HG03565 (cell line): ENCODE results near the gene DHX34.
"Not testable (repeated sequence)": the region's sequence is repeated elsewhere in the genome, so short reads cannot be mapped to it uniquely, and the experiment has no call there.

Experiments
- ATAC-seq: cut with Tn5 transposase; IDR thresholded peaks from one replicate; pipeline ENCODE4 v1.9.1; 2021; ENCODE audit warnings: mild to moderate bottlenecking, moderate library complexity; ENCODE audit not compliant: unreplicated experiment

Gene DHX34

GRCh38 chr19:47363758-47364531, 14.8 kb downstream of the DHX34 start:
- no peak for ATAC-seq

- ATAC-seq, result not testable (repeated sequence)
Observed at GRCh38 chr19:47365455-47365854, 16.3 kb downstream of the DHX34 start.

GRCh38 chr19:47370045-47370611, 21.0 kb downstream of the DHX34 start:
- no peak for ATAC-seq

- no peak for ATAC-seq
Observed at GRCh38 chr19:47371261-47371660, 22.1 kb downstream of the DHX34 start.

GRCh38 chr19:47372603-47373002, 23.5 kb downstream of the DHX34 start:
- ATAC-seq, result no peak

- ATAC-seq, result no peak
Observed at GRCh38 chr19:47373246-47374240, 24.4 kb downstream of the DHX34 start.

GRCh38 chr19:47374876-47375693, 26.0 kb downstream of the DHX34 start:
- no peak for ATAC-seq

GRCh38 chr19:47375694-47376588, 26.8 kb downstream of the DHX34 start:
- ATAC-seq, result no peak

GRCh38 chr19:47376589-47377144, 27.6 kb downstream of the DHX34 start:
- no peak for ATAC-seq

GRCh38 chr19:47377208-47377701, 28.1 kb downstream of the DHX34 start:
- no peak for ATAC-seq

- no peak for ATAC-seq
Observed at GRCh38 chr19:47377801-47378200, 28.7 kb downstream of the DHX34 start.

- ATAC-seq, result no peak
Observed at GRCh38 chr19:47378246-47378645, 29.1 kb downstream of the DHX34 start.

- no peak for ATAC-seq
Observed at GRCh38 chr19:47379381-47379938, 30.3 kb downstream of the DHX34 start.

- ATAC-seq, result no peak
Observed at GRCh38 chr19:47380559-47380958, 31.4 kb downstream of the DHX34 start.

- no peak for ATAC-seq
Observed at GRCh38 chr19:47381121-47381520, 32.0 kb downstream of the DHX34 start.

GRCh38 chr19:47381653-47382279, 32.7 kb downstream of the DHX34 start:
- ATAC-seq, result no peak

- ATAC-seq, result not testable (repeated sequence)
Observed at GRCh38 chr19:47383890-47384289, 34.8 kb downstream of the DHX34 start.

GRCh38 chr19:47384533-47384932, 35.4 kb downstream of the DHX34 start:
- ATAC-seq, result not testable (repeated sequence)
